SK-N-SH (cell line): ENCODE data around the gene TRMT44. TPM values are rescaled to one million over a fixed set of nuclear protein-coding genes. Genes with fewer than 3 reads are reported as not detected.

Source experiments
- CTCF ChIA-PET: fragments of 300-600, 350-600 bp; formaldehyde crosslinking; extraction: SDS; loops from one replicate; lab custom pipeline; 2021; lab: Yijun Ruan, JAX
- POLR2A ChIA-PET: fragments of 350-600 bp; sonication (Branson Sonifier 250); formaldehyde crosslinking; extraction: SDS; loops from one replicate; lab custom pipeline; 2020; ENCODE audit warnings: antibody characterized with exemption, inconsistent platforms; lab: Yijun Ruan, JAX
- DNase-seq: peaks from one replicate; pipeline ENCODE4 v3.0.0; 2012
- H2AFZ ChIP-seq: fragments of 200-600 bp; sonication (generic); 2 replicates; pipeline ENCODE4 v1.8.1; 2016; ENCODE audit warnings: antibody characterized with exemption, mild to moderate bottlenecking, low read depth
- H3F3A ChIP-seq: fragments of 200-600 bp; sonication (generic); replicated peaks from 2 replicates; pipeline ENCODE3; 2016; ENCODE audit warnings: antibody characterized with exemption, mild to moderate bottlenecking; ENCODE audit not compliant: insufficient read depth
- H3K27ac ChIP-seq, 2 experiments: fragments of 200-500 bp in 1 of 2; fragments of 200-600 bp in 1 of 2; sonication (Bioruptor generic) in 1 of 2; sonication (generic), shearing (Covaris generic) in 1 of 2; 2 replicates each; pipeline versions ENCODE4 v1.5.1 to v1.6.1; 2014 to 2016; ENCODE audit warnings: low read depth in 2 of 2, inconsistent platforms in 1 of 2, low read length in 1 of 2, mild to moderate bottlenecking in 1 of 2, mixed read lengths in 1 of 2
- H3K27me3 ChIP-seq: fragments of 200-600 bp; sonication (generic), shearing (Covaris generic); 2 replicates; pipeline ENCODE4 v1.6.1; 2016; ENCODE audit warnings: mixed run types; ENCODE audit not compliant: insufficient read depth
- H3K36me3 ChIP-seq, 2 experiments: fragments of 200-500 bp in 1 of 2; fragments of 200-600 bp in 1 of 2; sonication (Bioruptor generic) in 1 of 2; sonication (generic) in 1 of 2; replicated peaks in 1 of 2; 2 replicates each; pipeline versions ENCODE3 to v1.5.1; 2014 to 2016; ENCODE audit warnings: low read length in 1 of 2, mild to moderate bottlenecking in 1 of 2; ENCODE audit not compliant: insufficient read depth in 2 of 2, control insufficient read depth in 1 of 2
- H3K4me1 ChIP-seq, 2 experiments: fragments of 200-500 bp in 1 of 2; fragments of 200-600 bp in 1 of 2; sonication (Bioruptor generic) in 1 of 2; sonication (generic), shearing (Covaris generic) in 1 of 2; 2 replicates each; pipeline versions ENCODE4 v1.5.1 to v1.6.1; 2014 to 2016; ENCODE audit warnings: low read depth in 1 of 2, low read length in 1 of 2, mixed run types in 1 of 2; ENCODE audit not compliant: insufficient read depth in 2 of 2, control insufficient read depth in 1 of 2
- H3K4me2 ChIP-seq: fragments of 200-600 bp; sonication (generic), shearing (Covaris generic); 2 replicates; pipeline ENCODE4 v1.6.1; 2017; ENCODE audit warnings: mixed run types
- H3K4me3 ChIP-seq, 2 experiments: fragments of 200-500 bp in 1 of 2; fragments of 200-600 bp in 1 of 2; sonication (Bioruptor generic) in 1 of 2; sonication (generic), shearing (Covaris generic) in 1 of 2; 2 replicates each; pipeline versions ENCODE4 v1.5.1 to v1.8.1; 2014 to 2016; ENCODE audit warnings: low read depth in 2 of 2, inconsistent platforms in 1 of 2, low read length in 1 of 2, mild to moderate bottlenecking in 1 of 2, mixed read lengths in 1 of 2, moderate library complexity in 1 of 2
- H3K79me2 ChIP-seq: fragments of 200-600 bp; sonication (generic); 2 replicates; pipeline ENCODE4 v1.8.1; 2017; ENCODE audit warnings: mild to moderate bottlenecking; ENCODE audit not compliant: insufficient read depth
- H3K9ac ChIP-seq: fragments of 200-600 bp; sonication (generic); 2 replicates; pipeline ENCODE4 v1.6.1; 2017; ENCODE audit warnings: mixed run types
- H3K9me2 ChIP-seq: fragments of 200-600 bp; sonication (generic); 2 replicates; pipeline ENCODE4 v1.6.1; 2017; ENCODE audit warnings: mixed run types
- H3K9me3 ChIP-seq: fragments of 200-600 bp; sonication (generic); 2 replicates; pipeline ENCODE4 v1.6.1; 2017; ENCODE audit warnings: mixed run types, mild to moderate bottlenecking, moderate library complexity
- H4K20me1 ChIP-seq: fragments of 200-600 bp; sonication (generic); 2 replicates; pipeline ENCODE4 v1.6.1; 2017; ENCODE audit warnings: mild to moderate bottlenecking, mixed run types; ENCODE audit not compliant: insufficient read depth
- CTCF ChIP-seq: fragments of 200-600 bp; sonication (generic); IDR thresholded peaks from 2 replicates; pipeline ENCODE4 v1.6.1; 2017; ENCODE audit warnings: antibody characterized with exemption, mild to moderate bottlenecking, moderate library complexity
- ELF1 ChIP-seq: IDR thresholded peaks from 2 replicates; pipeline ENCODE4 v1.4.0; 2012
- EP300 ChIP-seq, 2 experiments: IDR thresholded peaks; 2 replicates each; pipeline versions ENCODE4 v1.4.0 to v1.6.1; 2012; ENCODE audit warnings: borderline replicate concordance in 1 of 2, low read depth in 1 of 2, low read length in 1 of 2
- EZH2phosphoT487 ChIP-seq: fragments of 200-600 bp; sonication (generic); IDR thresholded peaks from 2 replicates; pipeline ENCODE4 v1.6.1; 2017; ENCODE audit warnings: low read depth, mixed run types, mild to moderate bottlenecking, antibody characterized with exemption, moderate library complexity, borderline replicate concordance
- FOXJ3 ChIP-seq: sonication (generic); formaldehyde crosslinking; IDR thresholded peaks from 2 replicates; pipeline ENCODE4 v1.5.1; 2020; ENCODE audit warnings: mild to moderate bottlenecking, missing genetic modification reagents
- IRF3 ChIP-seq: fragments of 150-350 bp; IDR thresholded peaks from 2 replicates; pipeline ENCODE4 v1.6.1; 2016; ENCODE audit warnings: mild to moderate bottlenecking, low read depth, low read length
- MAX ChIP-seq: IDR thresholded peaks from 2 replicates; pipeline ENCODE4 v1.4.0; 2012; ENCODE audit warnings: low read depth
- RAD21 ChIP-seq: IDR thresholded peaks from 2 replicates; pipeline ENCODE4 v1.6.1; 2012; ENCODE audit warnings: mild to moderate bottlenecking, low read length
- RCOR1 ChIP-seq: fragments of 150-350 bp; IDR thresholded peaks from 2 replicates; pipeline ENCODE4 v1.6.1; 2017; ENCODE audit warnings: antibody characterized with exemption, low read length
- RFX5 ChIP-seq: IDR thresholded peaks from 2 replicates; pipeline ENCODE4 v1.6.1; 2012; ENCODE audit warnings: mild to moderate bottlenecking, improper control_type of control experiment, low read length
- SIN3A ChIP-seq: IDR thresholded peaks from 2 replicates; pipeline ENCODE4 v1.6.1; 2012; ENCODE audit warnings: low read depth, mild to moderate bottlenecking, low read length, moderate library complexity, borderline replicate concordance
- SMC3 ChIP-seq: IDR thresholded peaks from 2 replicates; pipeline ENCODE4 v1.6.1; 2012; ENCODE audit warnings: low read depth, low read length, improper control_type of control experiment
- TEAD4 ChIP-seq: IDR thresholded peaks from 2 replicates; pipeline ENCODE4 v1.4.0; 2012; ENCODE audit warnings: mild to moderate bottlenecking, borderline replicate concordance; ENCODE audit not compliant: insufficient read depth
- USF1 ChIP-seq: IDR thresholded peaks from 2 replicates; pipeline ENCODE4 v1.4.0; 2012; ENCODE audit warnings: low read depth, borderline replicate concordance
- USF2 ChIP-seq: fragments of 150-350 bp; IDR thresholded peaks from 2 replicates; pipeline ENCODE4 v1.6.1; 2017; ENCODE audit warnings: antibody characterized with exemption, low read length, low read depth, borderline replicate concordance
- WGBS: methylation state at CpG from one replicate; pipeline ENCODE4 v1.1.6; 2017; ENCODE audit warnings: low lambda C conversion rate; 5-methylcytosine and 5-hydroxymethylcytosine counted together
- polyA plus RNA-seq, 3 experiments: library from polyadenylated mRNA; depleted of rRNA; stranded (reverse); fragments of >200 nt; gene quantifications; 2 replicates each; pipeline ENCODE4 v1.2.3, GENCODE V29; 2012

TRMT44 gene
- polyA plus RNA-seq, 1 of the 3 experiments (the other 2 are of a cell fraction): 6.0 TPM

GRCh38 chr4:8435656-8436121 lies 4.9 kb upstream of the TRMT44 start:
- Histone ChIP-seq H3K4me2 (no peak overlapping the region), H3K27ac (no peak overlapping the region), H3K9me3 (no peaks in the 10 kb centered on the region), H3K36me3 (peaks cover 3 to 5% of the 10 kb centered on the region in 2 experiments), H3K9ac (no peak overlapping the region), H3K27me3 (no peaks in the 10 kb centered on the region), H2AFZ (no peak overlapping the region), H4K20me1 (no peaks in the 10 kb centered on the region), H3F3A (peaks cover 3% of the 10 kb centered on the region), H3K9me2 (no peaks in the 10 kb centered on the region), H3K4me1 (peaks cover 4 to 8% of the 10 kb centered on the region in 2 experiments; a peak in 3 of 4 replicates), H3K4me3 (no peak overlapping the region), H3K79me2 (peaks cover 43% of the 10 kb centered on the region)
- WGBS: 85% methylated on average over 5 of the region's 5 CpGs
- POLR2A ChIA-PET: no interaction called here
- no peak for DNase-seq
- CTCF ChIA-PET: interaction anchor here (0.9 kb wide), 1 partner anchor 38 kb away, joined by 4 read pairs; no protein-coding TSS in a partner anchor
- TF ChIP-seq SIN3A (no peak), RAD21 (no peak), SMC3 (no peak), RCOR1 (no peak), EP300 (IDR thresholded peaks at IDR 0.05; ENCODE audit: borderline replicate concordance in 1 of 2, low read depth in 1 of 2, low read length in 1 of 2) (no peak), ELF1 (no peak), CTCF (no peak), IRF3 (no peak), FOXJ3 (CRISPR knock-in tag) (no peak)

- H3K4me2 ChIP-seq: no peak overlapping the region
- peaks cover 4 to 17% of the 10 kb centered on the region in 2 experiments; a peak in 3 of 4 replicates for H3K4me1 ChIP-seq
- H3K4me3 ChIP-seq: no peak overlapping the region
- H2AFZ ChIP-seq: no peak overlapping the region
- H3F3A ChIP-seq: peaks cover 3% of the 10 kb centered on the region
- TF ChIP-seq USF2 (no peak), EP300 (IDR thresholded peaks at IDR 0.05; ENCODE audit: borderline replicate concordance in 1 of 2, low read depth in 1 of 2, low read length in 1 of 2) (no peak), RAD21 (no peak), MAX (no peak), SMC3 (no peak), EZH2phosphoT487 (no peak), RFX5 (no peak), TEAD4 (no peak), USF1 (no peak)
- H3K9me2 ChIP-seq: no peaks in the 10 kb centered on the region
- no peak overlapping the region for H3K9ac ChIP-seq
- H3K27ac ChIP-seq: no peak overlapping the region
- peaks cover 3 to 5% of the 10 kb centered on the region in 2 experiments for H3K36me3 ChIP-seq
- H4K20me1 ChIP-seq: peaks cover under 1% of the 10 kb centered on the region; the same call in 1 of the 2 replicates
- no peak for DNase-seq
- CTCF ChIA-PET: interaction anchor here (1.1 to 1.6 kb wide), 2 partner anchors 9 to 31 kb away, joined by 4 to 6 read pairs; no protein-coding TSS in a partner anchor
- 88% methylated on average over 13 of the region's 13 CpGs for WGBS
- H3K79me2 ChIP-seq: peaks cover 57% of the 10 kb centered on the region
- POLR2A ChIA-PET: no interaction called here
- no peaks in the 10 kb centered on the region for H3K27me3 ChIP-seq
- H3K9me3 ChIP-seq: no peaks in the 10 kb centered on the region
Measured at GRCh38 chr4:8437281-8437680, 3.3 kb upstream of the TRMT44 start.
